GM12865 (cell line): ENCODE data around the gene EEF1AKMT2.

ENCODE experiments used
- DNase-seq: peaks from one replicate; pipeline ENCODE4 v3.0.0; 2010; ENCODE audit warnings: low read depth
- H3K4me3 ChIP-seq: 2 replicates; pipeline ENCODE4 v1.5.1; 2011; ENCODE audit warnings: mild to moderate bottlenecking, low read depth, low read length, control low read depth
- TF ChIP-seq, protein P1 (sequence below): IDR thresholded peaks from 2 replicates; pipeline ENCODE4 v1.5.1; 2011; ENCODE audit warnings: low read length, control low read depth, low read depth, inconsistent platforms; ENCODE audit not compliant: insufficient read depth; ENCODE audit errors: missing control alignments

The EEF1AKMT2 gene

DNA sequence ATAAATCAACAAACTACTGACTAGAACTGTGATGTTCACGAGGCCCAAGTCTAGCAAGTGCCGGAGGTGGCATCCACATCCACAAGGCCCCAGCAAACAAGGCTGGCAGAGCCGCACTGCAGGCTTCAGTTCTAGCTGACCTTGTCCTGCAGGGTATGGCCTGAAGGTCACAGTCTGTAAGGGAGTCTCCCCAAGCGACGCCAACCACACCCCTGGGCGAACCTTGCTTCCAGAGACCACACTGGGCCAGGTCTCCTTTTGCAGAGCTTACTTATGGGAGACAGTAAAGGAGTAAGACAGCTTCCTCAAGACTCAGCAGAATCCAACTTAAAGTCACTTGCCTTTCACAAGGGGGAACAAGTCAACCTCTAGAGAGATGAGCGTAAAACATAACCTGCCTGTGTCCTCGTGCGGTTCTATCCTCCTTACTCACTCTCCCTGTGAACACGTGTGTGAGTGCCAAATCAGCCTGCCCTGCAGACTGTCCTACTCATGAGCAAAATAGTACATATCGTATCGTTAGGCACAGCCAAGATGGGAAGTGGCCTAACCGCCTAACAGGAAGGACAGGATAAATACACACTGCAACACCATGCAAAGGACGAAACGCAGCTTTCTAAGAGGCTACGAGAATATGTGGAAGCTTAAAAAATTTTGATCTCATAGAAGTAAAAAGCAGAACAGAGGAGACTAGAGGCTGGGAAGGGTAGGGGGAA lies 70.2 kb downstream of the EEF1AKMT2 start:
- DNase-seq: no peak
- no peak overlapping the region for H3K4me3 ChIP-seq
- TF ChIP-seq, protein P1, sequence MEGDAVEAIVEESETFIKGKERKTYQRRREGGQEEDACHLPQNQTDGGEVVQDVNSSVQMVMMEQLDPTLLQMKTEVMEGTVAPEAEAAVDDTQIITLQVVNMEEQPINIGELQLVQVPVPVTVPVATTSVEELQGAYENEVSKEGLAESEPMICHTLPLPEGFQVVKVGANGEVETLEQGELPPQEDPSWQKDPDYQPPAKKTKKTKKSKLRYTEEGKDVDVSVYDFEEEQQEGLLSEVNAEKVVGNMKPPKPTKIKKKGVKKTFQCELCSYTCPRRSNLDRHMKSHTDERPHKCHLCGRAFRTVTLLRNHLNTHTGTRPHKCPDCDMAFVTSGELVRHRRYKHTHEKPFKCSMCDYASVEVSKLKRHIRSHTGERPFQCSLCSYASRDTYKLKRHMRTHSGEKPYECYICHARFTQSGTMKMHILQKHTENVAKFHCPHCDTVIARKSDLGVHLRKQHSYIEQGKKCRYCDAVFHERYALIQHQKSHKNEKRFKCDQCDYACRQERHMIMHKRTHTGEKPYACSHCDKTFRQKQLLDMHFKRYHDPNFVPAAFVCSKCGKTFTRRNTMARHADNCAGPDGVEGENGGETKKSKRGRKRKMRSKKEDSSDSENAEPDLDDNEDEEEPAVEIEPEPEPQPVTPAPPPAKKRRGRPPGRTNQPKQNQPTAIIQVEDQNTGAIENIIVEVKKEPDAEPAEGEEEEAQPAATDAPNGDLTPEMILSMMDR: no peak

DNA sequence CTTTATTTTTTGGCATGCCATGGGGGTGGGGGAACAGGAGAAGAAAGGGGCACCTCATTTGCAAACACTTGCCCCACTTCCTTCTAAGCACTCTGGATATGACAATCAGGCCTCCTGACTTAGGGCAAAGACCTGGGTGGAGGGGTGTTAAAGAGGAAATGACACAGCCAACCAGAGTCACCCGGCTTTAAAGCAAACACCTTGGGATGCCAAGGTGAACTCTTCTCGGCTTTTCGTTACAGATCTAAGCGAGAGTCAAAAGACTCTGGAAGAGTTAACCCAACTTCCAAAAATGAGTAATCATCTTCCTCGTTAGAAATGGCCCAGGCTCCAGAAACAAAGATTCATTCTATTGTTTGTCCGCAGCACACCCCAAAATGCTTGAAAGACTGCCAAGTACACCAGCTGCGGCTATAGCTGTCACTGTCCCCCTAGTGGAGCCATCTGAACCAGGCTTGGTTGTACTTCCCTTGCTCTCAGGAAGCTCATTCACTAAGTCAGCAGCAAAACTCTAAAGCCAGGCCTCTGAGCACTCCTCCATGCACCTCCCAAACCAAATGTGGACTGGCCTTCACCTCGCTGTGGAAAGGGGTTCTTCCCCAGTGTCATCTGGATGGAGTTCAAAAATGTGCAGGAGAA lies 72.4 kb downstream of the EEF1AKMT2 start:
- peak; percentile 93 for DNase-seq
- H3K4me3 ChIP-seq: peak overlapping the region; percentile 30; the same call in 1 of the 2 replicates
- TF ChIP-seq, protein P1: peak; percentile 80

DNA sequence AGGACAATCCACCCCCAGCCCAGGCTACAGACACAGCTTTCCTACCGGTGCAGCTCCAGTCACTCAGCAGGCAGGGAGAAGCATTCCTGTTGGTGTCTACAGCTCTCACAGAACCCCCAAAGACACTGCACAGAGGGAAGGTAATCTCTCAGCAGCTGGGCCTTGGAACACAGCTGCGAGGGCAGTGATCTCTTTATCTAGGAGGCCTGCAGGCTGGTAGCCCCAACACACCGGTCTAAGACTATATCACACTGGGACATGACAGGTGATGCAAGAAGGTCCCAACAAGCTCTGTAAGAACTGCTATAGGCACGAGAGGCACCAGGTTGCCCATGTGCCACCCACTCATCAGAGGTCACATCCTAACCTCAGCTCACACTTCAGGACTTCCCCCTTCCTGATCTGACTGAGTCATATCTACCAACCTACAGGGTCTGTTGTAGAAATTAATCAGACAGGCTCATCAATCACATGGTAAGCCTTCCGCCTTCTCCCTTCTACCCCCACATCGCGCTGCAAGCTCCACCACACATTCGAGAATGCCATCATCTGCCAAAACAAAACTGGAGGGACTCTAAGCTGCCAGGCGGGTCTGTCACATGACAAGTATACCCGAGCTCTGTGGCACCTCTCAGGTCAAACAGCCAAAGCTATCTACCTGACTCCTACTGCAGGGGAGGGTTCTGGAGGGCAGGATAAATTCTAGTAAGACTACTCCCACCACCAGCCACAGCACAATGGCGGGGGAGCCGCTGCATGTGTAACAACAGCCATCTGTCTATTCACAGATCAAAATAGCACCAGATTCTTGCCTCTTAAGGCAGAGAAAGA lies 73.6 kb downstream of the EEF1AKMT2 start:
- DNase-seq: peak; percentile 84
- TF ChIP-seq, protein P1: no peak
- H3K4me3 ChIP-seq: peak overlapping the region; percentile 25; the same call in 1 of the 2 replicates

DNA sequence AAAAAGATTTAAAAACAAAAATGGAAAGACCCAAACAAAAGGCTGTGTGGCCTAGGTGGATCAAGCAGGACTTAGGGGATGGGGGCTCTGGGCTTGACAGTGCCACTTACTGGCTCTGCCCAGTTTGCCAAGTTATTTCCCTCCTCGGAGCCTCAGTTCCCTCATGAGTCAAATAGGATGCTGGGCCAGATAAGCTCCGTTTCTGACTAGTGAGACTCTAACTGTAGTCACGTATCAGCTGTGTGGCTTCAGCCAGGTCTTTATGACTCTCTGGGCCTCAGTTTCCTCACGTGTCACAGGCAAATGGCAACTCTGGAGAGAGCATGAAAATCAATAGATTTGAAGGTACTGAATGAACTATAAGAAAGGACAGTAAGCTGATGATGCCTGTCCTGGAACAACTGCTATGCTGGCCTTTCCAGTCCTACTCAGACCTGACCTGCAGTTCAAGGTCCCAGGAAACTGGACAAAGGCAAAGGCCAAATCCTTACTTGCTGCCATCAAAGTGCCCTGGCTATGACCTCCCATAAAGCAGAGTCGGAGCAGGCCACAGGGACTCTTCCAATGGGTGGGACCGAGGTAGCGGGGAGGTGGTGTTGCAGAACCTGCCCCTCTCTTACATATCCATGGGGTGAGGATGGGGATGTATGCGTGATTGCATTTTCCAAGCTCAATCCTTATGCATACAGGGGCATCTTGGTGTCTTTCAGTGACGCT lies 74.5 kb downstream of the EEF1AKMT2 start:
- TF ChIP-seq, protein P1: no peak
- no peak overlapping the region for H3K4me3 ChIP-seq
- DNase-seq: no peak

DNA sequence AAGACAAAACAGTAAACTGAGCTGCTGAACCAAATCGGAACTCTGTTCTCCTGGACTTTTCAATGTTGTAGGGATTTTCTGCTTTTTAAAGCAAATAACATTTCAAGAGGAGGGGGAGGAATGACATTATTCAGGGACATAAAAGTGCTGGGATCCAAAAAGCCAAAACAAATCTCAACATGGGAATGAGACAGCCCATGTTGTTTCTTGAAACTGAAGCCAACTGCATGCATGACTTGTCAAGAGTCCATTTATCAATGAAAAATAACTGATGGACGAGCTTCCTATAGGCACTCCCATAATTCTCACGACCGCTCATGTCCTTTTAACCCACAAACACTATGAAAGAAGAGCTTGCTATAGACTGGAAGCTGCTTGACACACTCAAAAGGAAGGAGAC lies 75.3 kb downstream of the EEF1AKMT2 start:
- DNase-seq: no peak
- H3K4me3 ChIP-seq: no peak overlapping the region

DNA sequence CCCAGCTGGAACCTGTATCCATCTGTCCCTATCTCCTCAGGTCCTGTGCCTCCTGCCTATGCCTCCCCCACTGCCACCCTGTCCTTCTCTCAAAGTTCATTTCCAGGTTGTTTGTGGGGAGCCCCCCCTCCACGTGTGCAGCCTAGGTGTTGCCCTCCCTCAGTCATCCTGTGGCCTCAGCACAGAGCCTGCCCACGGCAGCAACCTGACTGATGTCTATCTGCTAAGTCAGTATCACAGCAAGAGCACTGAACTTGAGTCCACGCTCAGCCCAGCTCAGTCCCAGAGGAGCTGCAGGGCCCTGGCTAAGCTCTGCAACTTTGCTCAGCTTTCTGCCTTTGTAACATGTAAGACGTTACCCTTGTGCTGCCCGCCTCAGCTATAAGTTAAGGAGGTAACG lies 76.2 kb downstream of the EEF1AKMT2 start:
- DNase-seq: no peak
- TF ChIP-seq, protein P1: no peak
- H3K4me3 ChIP-seq: no peak overlapping the region

More for the DNA sequence above, 75.3 kb downstream of the EEF1AKMT2 start:
- TF ChIP-seq, protein P1: no peak
